ENCODE data around the gene WNT3.

Gene WNT3

DNA sequence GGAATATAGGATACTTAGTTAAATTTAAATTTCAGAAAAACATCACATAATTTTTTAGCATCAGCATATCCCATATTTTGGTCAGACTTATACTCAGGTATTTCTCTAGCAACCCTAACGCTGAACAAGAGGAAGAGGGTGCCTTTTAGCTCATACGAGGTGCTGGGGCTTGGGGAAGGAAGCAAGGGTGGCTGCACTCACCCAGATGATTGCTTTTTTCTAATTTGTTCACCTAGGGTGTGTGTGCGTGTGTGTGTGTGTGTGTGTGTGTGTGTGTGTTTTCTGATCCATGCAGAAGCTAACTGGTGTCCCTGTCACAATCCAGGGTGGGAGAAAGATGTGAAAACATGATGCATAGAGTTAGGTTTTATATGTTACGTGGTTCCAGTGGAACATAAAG is 81.2 kb downstream of the WNT3 start:
- no peak for DNase-seq (ENCODE audit: low read depth in 2 of 3, low spot score in 1 of 3)

DNA sequence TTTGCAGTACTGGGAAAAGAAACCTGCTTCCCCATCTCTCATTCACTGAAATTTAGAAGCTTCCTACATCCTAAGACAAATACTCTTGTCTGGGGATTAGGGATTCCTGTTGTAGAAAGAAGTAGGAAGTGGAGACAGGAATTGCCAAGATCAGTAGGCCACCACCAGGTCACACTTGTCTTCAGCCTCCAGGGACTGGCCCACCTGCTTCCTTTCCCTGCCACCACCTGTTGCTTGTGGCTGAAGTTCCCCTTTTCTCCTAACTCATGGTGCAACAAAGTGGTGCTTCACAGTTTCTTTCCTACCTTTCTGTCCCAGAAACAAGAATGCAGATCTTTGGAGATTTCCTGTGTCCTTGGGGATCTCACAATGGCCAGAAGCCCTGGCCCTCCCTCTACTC is 82.4 kb downstream of the WNT3 start:
- no peak for DNase-seq (ENCODE audit: low read depth in 2 of 3, low spot score in 1 of 3)

DNA sequence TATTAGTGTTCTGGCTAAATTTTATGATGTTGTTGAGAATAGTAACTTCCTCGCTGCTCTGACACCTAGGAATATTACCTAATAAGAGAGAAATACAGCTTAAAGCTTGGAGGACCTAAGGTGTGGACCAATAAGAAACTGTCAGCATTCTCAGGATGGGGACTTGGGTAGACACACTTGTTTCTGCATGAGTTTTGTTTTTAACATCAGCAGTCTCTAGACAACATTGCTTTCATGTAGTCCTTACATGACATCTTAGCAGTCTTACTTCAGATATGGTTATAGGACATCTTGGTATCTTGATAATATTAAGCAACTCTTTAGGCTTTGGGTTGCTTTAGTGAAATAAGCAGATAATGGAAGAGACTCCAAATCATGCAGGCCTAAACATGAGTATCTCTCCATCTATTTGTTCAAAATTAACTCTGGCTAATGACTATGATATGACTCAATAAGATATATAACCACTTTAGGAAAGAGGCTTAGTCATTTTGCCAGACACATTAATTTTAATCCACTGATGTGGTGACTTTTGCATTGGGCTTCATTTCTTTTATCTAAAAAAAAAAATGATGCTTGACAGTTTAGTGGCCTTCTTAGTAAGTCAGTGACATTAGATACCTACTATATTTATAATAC is 84.5 kb downstream of the WNT3 start:
- DNase-seq (ENCODE audit: low read depth in 2 of 3, low spot score in 1 of 3), result no peak

DNA sequence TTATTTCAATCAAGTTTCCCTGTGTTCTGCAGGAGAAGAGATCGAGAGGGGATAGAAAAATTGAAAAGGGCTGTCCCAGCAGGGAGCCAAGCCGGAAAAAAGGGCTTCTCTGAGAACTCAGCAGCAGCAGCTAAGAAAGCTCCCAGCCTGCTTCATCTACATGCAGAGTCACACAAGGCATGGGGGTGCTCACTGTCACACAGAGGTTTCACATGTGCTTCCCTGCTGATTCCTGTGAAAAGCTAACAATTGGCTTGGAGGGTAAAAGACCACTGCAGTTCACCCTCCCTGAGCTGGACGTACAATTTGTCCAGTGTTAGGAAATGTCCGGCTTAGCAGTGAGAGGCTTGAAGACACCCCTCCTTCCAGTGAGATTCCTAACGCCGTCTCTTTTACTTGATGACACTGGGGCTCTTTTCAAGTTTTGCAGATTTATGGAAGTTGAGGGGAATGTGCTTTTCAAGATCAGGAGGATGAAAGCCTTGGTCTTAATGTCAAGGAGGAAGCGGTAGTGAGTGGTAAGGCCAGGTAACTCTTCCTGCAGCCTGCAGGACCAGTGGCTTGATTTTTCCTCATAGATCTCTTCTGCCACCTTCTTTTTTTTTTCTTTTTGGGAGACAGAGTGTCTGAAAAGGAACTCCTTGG is 85.6 kb downstream of the WNT3 start:
- DNase-seq (ENCODE audit: low read depth in 2 of 3, low spot score in 1 of 3), result no peak

DNA sequence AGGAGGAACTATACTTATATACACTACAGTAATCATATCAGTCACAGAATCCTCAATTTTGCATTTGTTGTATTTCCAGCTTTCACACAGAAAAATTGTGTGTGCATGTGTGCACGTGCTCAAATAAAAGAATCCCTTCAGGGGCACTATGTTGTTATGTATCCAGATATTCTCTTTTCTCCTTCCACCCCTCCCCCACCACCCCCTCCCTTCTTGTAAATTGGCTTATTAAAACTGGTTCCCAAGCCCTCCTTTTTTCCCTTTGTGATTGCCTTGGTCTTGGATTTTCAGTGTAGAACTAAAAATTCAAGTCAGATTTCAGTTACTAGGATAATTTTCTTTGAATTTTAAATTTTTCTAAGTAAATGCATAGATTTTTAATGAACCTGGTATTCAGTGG is 86.3 kb downstream of the WNT3 start:
- no peak for DNase-seq (ENCODE audit: low read depth in 2 of 3, low spot score in 1 of 3)

DNA sequence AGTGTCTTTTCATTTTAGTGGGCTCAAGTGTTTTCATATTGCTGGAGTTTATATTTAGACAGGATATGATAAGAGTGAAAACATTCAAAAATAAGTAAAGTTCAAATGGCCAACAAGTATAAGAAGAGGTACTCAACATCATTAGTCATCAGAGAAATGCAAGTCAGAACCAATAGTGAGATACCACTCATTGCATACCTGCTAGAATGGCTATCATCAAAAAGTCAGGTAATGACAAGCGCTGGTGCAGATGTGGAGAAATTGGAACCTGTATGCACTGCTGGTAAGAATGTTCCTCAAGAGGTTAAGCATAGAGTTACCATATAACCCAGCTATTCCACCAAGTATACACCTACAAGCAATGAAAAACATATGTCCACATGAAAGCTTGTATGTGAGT is 87.8 kb downstream of the WNT3 start:
- DNase-seq (ENCODE audit: low read depth in 2 of 3, low spot score in 1 of 3), result no peak

DNA sequence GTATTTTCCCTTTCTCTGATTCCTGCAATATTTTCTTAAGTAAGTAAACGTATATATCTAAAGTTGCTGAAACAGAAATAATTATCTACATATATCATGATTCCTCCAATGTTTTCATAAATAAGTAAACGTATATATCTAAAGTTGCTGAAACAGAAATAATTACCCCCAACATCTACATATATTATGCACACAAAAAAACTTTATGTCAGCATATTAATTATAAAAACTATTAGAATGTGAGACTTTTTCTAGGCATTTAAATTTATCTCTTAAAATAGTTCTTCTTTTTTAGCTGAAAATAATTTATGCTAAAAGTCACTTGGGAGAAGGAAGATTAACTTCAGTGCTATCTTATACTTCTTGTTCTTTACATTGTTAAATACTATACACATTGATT is 88.5 kb downstream of the WNT3 start:
- no peak for DNase-seq (ENCODE audit: low read depth in 2 of 3, low spot score in 1 of 3)

DNA sequence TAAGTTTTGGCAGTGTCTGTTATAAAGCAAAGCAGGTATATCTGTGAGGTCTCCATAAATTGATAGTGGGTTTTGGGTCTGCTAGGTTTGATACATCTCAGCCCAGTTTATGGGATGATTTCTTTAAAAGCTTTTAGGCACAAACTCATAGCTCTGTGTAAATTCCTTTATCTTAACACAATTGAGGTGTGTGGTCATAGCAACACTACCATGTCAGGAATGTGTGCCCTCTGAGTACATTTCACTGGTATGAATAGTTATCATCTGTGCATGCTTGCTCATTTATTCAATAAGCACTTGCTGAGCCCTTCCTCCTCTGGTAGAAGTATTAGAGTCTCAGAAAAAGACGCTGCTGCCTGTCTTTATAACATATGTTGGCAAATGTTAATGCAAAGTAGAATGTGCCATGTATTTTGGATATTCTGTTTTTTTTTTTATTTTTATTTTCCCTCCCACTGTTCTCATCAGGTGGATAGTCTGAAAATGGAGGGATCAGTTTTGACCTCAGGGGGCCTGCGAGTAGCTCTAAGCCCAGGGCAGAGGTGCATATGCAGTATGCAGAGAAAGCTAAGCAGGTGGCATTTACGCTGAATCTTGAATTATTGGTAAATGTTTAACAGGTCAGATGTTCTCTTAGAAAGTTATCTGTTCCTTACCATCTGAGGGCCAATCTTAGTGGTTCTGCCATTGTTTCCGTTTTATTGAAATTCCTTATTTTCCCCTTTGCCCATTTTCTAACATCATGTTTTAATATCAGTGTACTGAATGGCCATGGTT is 90.7 kb downstream of the WNT3 start:
- DNase-seq (ENCODE audit: low read depth in 2 of 3, low spot score in 1 of 3), result no peak

DNA sequence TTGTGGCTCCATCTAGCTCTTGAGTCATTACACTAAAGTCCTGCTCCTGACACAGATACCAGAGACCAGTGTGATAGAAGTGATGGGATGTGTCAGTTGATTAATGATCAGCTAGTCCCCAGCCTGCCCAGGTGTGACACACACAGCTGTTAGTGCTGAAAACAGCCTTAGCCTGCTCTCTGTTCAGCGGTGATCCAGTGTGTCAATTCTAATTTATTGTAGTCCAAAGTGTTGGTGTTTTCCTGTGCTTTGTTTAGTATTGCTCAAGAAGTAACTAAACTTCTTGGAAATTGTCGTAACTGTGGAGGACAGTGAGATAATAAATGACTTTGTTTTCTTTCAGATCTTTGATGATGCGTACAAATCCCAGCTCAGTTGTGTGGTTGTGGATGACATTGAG is 92.3 kb downstream of the WNT3 start:
- no peak for DNase-seq (ENCODE audit: low read depth in 2 of 3, low spot score in 1 of 3)

DNA sequence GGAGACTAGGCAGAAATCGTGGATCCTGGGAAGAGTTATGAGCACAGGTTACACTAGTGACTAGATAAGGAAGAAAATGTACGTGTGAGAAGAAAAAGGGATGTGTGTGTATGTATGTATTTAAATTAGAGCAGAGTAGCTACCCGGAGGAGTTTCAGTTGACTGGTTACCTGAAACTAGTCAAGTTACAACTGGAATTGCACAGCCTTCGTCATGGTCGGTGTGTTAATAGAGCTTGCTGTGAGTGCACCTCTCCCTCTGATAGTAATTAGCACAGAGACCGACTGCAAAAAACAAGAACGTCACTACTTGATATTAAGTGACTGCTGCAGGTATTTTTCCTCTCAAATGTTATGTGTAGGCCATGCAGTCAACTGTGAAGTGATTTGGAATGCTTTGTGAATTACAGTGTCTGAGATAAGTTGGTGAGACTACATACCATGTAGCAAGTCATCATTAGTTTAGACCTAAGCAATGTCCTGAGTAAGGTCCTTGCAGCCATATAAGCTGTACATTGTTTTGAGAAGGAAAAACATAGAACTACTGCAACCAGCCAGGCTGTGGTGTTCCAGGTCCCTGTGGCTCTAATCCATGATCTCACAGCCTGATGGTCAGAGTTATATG is 95.7 kb downstream of the WNT3 start:
- DNase-seq (ENCODE audit: low read depth in 2 of 3, low spot score in 1 of 3), result no peak

DNA sequence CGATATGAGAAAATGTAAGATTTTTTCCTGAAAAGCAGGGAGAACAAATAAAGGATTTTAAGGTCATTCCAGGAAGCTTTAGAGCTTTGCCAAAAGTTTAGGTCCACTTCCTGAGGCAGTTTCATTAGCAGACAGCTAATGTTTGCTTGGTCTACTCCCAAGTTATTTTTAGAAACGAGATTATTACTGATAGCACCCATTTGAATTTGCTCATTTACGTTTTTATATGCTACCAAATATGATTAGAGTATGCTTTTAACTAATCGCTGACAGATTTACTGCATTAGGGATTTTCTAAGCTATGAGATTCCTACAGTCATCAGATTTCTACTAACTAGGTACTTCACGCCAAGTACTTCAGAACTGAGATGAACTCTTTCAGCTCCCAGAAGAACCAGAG is 98.1 kb downstream of the WNT3 start:
- DNase-seq (ENCODE audit: low read depth in 2 of 3, low spot score in 1 of 3), result no peak

DNA sequence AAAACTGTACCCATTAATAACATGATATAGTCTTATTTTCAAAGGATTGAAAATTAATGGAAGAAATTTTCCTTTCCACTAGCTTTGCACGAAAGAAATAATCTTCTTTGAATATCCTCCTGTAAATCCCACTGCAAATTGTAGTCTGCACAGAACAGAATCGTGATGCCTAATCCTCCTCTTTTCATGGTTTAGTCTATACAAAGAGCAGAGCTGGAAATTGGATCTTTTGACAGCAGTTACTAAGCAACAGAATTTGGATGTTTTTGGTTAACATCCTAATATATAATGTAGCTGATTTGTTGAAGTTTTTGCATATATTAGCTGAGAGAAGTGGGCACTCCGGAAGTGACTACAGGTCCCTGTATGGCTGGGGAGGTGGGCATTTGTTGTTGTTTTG is 98.6 kb downstream of the WNT3 start:
- DNase-seq (ENCODE audit: low read depth in 2 of 3, low spot score in 1 of 3), result no peak

DNA sequence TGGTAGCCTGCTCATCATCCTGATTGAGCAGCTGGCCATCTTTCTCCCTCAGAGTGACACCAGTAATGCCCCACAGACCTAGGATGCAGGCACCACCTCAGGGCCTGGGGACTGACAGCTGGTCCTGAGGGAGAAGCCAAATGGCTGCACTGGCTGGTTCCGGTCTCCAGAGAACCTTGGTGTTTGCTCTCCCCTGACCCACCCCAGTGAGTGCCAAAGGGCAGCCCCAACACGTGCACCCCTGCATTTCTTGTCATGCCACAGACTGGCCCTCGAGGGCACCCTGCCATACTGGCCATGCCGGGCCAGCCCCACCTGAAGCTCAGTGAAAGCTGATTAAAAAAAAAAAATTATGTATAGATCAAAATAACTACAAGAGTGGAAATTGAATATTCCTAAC is 100.5 kb downstream of the WNT3 start:
- DNase-seq (ENCODE audit: low read depth in 2 of 3, low spot score in 1 of 3), result no peak
